ENCODE measurements around the gene GRIP2. TPM values are rescaled to one million over a fixed set of nuclear protein-coding genes. Genes with fewer than 3 reads are reported as not detected.

The GRIP2 gene
- total RNA-seq, 2 experiments from 2014 or later = not detected

DNA sequence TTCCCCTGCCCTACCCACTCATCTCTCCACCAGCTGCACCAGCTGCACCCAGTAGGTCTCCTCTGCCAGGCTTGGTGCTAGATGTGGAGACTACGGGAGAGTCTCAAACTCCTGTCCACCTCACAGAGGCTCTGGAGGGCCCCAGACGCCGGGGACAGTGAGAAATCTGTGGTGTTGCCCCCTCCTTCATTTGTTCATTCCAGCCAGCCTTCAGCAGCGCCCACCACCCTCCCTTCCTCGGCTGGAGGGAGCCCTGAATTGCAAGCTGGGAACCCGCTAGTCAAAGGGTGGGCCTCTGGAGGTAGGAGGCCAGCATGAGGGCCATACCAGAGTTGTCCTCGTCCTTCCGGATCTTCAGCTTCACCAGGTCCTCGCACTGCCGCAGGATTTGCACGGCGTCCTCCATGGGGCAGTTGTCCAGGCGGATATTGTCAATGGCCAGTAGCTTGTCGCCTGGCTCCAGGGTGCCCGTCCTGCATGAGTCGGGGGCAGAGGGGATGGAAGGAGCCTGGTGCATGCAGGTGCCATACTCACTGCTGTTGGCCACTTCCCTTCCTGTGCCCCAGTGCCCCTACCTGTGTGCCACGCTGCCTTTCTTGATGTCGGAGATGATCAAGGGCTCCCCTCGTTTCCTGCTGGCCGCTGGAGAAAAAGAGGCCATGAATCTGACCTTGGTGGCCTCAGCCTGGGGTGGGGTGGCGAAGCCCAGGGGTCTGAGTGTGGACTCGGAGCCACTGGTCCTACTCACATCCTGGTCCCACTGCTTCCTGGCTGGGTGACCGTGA lies 29.1 kb downstream of the GRIP2 start:
- POLR2A ChIA-PET = no interaction called here
- Mint-ChIP-seq H3K4me1 (ENCODE audit: low read depth) (no peaks in the 10 kb centered on the region), H3K36me3 (ENCODE audit: low read depth) (no peaks in the 10 kb centered on the region), H3K27ac (no peak overlapping the region), H3K9me3 (no peaks in the 10 kb centered on the region), H3K4me3 (no peak overlapping the region), H3K27me3 (no peaks in the 10 kb centered on the region)
- TF ChIP-seq, protein P1, sequence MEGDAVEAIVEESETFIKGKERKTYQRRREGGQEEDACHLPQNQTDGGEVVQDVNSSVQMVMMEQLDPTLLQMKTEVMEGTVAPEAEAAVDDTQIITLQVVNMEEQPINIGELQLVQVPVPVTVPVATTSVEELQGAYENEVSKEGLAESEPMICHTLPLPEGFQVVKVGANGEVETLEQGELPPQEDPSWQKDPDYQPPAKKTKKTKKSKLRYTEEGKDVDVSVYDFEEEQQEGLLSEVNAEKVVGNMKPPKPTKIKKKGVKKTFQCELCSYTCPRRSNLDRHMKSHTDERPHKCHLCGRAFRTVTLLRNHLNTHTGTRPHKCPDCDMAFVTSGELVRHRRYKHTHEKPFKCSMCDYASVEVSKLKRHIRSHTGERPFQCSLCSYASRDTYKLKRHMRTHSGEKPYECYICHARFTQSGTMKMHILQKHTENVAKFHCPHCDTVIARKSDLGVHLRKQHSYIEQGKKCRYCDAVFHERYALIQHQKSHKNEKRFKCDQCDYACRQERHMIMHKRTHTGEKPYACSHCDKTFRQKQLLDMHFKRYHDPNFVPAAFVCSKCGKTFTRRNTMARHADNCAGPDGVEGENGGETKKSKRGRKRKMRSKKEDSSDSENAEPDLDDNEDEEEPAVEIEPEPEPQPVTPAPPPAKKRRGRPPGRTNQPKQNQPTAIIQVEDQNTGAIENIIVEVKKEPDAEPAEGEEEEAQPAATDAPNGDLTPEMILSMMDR (IDR thresholded peaks at IDR 0.05) = no peak
- ATAC-seq (no peak), DNase-seq (no peak)
- CTCF ChIA-PET = interaction anchor here (0.8 to 1.4 kb wide), 2 partner anchors 22 to 307 kb away, joined by 3 read pairs; no protein-coding TSS in a partner anchor
- intact Hi-C loops (cut with micrococcal nuclease) = no loop called here

- Mint-ChIP-seq H3K36me3 (ENCODE audit: low read depth) (no peaks in the 10 kb centered on the region), H3K9me3 (no peaks in the 10 kb centered on the region), H3K27ac (no peak overlapping the region), H3K27me3 (no peaks in the 10 kb centered on the region), H3K4me3 (no peak overlapping the region), H3K4me1 (ENCODE audit: low read depth) (no peaks in the 10 kb centered on the region)
- intact Hi-C loops (cut with micrococcal nuclease) = loop anchor here (5.0 kb wide), 1 partner anchor 38 kb away; no protein-coding TSS in a partner anchor
- POLR2A ChIA-PET = no interaction called here
- TF ChIP-seq, protein P1 (IDR thresholded peaks at IDR 0.05) = no peak
- DNase-seq = no peak
- no peak for ATAC-seq
- CTCF ChIA-PET = interaction anchor here (0.7 to 2.3 kb wide), 9 partner anchors 9 to 412 kb away, joined by 3 to 13 read pairs (median 3); no protein-coding TSS in a partner anchor
These were observed 30.4 kb downstream of the GRIP2 start for GRCh38 chr3:14509796-14510100.

DNA sequence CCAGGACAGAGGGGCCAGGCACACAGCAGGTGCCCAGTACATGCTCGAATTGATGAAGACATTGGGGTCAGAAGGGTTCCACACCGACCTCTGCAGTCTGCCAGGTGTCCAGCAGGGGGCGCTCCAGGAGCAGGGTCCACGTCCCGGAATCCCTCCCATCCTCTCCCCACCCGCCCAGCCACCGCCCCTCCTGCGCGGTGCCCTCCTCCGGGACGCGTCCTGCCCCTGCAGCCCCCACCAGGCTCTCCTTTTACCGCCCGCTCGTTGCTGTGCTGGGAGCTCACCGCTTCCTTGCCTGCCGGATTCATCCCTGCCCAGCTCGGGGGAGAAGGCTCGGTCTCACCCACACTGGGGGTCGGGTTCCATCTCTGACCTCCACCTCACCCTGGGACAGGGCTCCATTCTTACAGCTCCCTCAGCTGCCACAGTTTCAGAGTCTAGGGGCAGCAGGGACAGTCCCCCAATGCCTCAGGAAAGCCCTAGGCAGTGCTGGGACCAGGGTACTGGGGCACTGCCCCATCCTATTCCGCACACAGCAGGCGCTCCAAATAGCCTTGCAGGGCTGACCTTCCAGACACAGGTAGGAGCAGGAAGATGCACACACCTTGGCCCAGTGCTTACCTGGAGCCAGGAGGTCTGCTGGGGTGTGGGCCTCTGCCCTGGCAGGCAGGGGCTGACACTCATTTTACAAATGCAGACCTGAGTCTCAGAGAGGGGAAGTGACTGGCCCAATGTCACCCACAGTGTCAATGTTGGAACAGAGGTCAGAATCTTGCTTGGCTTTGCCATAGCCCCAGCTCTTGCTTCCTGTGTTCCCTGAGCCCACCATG lies 31.0 kb downstream of the GRIP2 start:
- Mint-ChIP-seq H3K9me3 (no peaks in the 10 kb centered on the region), H3K27me3 (no peaks in the 10 kb centered on the region), H3K27ac (no peak overlapping the region), H3K36me3 (ENCODE audit: low read depth) (no peaks in the 10 kb centered on the region), H3K4me3 (no peak overlapping the region), H3K4me1 (ENCODE audit: low read depth) (no peaks in the 10 kb centered on the region)
- CTCF ChIA-PET = interaction anchor here (0.7 to 2.3 kb wide), 15 partner anchors 9 to 412 kb away, joined by 3 to 13 read pairs (median 3); no protein-coding TSS in a partner anchor
- intact Hi-C loops (cut with micrococcal nuclease) = loop anchor here (5.0 kb wide), 1 partner anchor 38 kb away; no protein-coding TSS in a partner anchor
- ATAC-seq (peak; percentile 94), DNase-seq (peak; percentile 85)
- POLR2A ChIA-PET = interaction anchor here (1.1 kb wide), 1 partner anchor 22 kb away, joined by 3 read pairs; no protein-coding TSS in a partner anchor
- TF ChIP-seq, protein P1 (IDR thresholded peaks at IDR 0.05) = peak; percentile 99

- ChIA-PET CTCF (interaction anchor here (0.9 to 2.3 kb wide), 11 partner anchors 11 to 413 kb away, joined by 3 to 13 read pairs (median 4); no protein-coding TSS in a partner anchor), POLR2A (interaction anchor here (1.1 kb wide), 1 partner anchor 21 kb away, joined by 3 read pairs; no protein-coding TSS in a partner anchor)
- Mint-ChIP-seq H3K4me1 (ENCODE audit: low read depth) (no peaks in the 10 kb centered on the region), H3K27me3 (no peaks in the 10 kb centered on the region), H3K9me3 (peaks cover under 1% of the 10 kb centered on the region), H3K36me3 (ENCODE audit: low read depth) (no peaks in the 10 kb centered on the region), H3K27ac (no peak overlapping the region), H3K4me3 (no peak overlapping the region)
- intact Hi-C loops (cut with micrococcal nuclease) = loop anchor here (5.0 kb wide), 1 partner anchor 39 kb away; no protein-coding TSS in a partner anchor
- TF ChIP-seq, protein P1 (IDR thresholded peaks at IDR 0.05) = no peak
- no peak for ATAC-seq
- DNase-seq = no peak
These were observed 31.7 kb downstream of the GRIP2 start for GRCh38 chr3:14508505-14508819.

All from activated CD8-positive, alpha-beta T cell treated with anti-CD3 and anti-CD28 coated beads for 36 hours (primary cell).